Activated gamma-delta T cell (primary cell): ENCODE data around the gene BTF3.

Source experiments
- DNase-seq: peaks from one replicate; lab custom pipeline; 2025; lab: John Stamatoyannopoulos, UW

The BTF3 gene

DNA sequence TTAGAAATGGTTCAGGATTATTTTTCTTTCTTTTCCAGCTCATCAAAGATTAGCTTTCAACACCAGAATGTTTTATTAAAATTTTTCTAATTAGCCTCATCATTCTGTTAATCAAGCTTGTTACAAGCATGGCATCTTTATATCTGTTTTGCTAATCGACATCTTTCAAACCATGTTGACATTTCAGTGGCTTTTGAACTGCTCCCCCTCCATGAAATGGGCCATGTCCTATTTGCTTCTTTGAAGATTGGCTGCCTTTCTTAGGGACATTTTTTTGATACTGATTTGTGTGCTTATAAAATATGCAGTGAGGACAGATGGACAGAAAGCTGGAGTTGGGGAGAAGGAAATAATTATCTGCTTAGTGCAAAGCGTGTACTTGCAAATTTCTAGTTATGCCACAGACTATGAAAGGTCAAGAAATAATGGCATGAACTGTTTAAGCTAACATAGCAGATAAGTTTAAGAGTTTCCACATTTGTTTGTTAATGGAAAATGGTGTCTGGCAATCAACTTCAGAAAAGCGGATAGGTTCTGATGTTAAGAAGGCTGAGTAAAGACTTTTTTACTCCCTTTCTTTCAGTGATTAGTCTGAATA, 27.5 kb downstream of the BTF3 start:
- no peak for DNase-seq

DNA sequence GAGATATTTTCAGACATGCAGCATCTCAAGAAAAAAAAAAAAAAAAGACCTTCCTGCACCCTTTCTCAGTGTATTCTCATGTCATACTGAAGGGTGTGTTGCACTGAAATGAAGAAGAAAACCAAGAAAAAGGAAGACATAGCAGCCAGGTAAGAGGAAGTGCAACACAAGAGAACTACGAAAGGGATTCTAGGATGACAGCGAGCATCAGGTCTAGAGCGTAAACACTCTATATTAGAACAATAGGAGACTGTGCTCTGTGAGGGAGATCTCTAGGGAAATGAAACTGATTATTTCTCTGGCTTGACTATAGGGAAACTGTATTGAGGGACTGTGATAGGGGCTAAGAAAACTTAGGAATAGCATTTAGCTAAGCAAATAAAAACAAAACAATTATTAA, 30.0 kb downstream of the BTF3 start:
- DNase-seq = no peak

DNA sequence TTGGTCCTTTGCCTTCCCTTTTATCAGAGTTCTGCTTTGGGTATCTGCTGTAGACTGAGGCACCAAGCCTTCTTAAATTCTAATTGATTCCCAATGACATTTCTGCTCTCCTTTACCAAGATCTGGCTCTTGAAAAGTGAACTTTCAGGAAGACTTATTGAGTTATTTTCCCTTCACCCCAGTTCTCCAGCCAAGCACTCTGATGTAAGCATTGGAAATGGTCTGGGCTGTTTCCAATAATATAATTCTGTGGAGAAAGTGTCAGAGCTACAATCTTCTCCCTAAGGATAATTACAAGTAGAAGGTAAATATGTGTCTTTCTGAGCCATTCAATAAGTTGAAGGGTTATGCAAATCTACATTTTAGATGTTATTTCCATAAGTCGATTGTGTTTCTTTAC, 30.8 kb downstream of the BTF3 start:
- no peak for DNase-seq

DNA sequence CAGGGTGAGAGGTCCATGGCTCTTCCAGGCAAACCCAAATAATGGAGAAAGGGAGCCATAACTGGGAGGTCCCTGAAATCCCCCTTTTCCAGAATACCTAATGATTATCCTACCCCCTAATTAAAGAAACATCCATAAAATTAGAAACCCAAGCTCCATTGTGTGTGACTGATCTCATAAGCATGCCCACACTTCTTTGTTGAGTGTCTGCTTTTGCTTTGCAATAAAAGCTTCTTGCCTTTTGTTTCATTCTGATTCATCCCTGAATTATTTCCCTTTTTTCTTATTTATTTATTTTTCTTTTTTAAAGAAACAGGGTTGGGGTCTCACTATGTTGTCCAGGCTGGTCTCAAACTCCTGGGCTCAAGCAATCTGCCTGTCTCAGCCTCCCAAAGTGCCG, 33.1 kb downstream of the BTF3 start:
- DNase-seq = no peak

DNA sequence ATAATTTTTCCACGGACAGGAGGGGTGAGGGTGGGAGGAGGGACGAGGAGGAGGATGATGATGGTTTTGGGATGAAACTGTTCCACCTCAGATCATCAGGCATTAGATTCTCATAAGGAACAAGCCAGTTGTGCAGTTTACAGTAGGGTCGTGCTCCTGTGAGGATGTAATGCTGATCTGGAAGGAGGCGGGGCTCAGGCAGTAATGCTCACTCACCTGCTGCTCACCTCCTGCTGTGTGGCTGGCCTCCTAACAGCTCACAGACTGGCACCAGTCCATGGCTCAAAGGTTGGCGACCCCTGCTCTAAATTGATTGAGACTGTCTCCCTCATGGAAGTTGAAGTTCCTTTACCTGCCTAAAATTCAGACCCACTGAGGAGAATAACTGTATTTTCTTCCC, 34.0 kb downstream of the BTF3 start:
- no peak for DNase-seq

DNA sequence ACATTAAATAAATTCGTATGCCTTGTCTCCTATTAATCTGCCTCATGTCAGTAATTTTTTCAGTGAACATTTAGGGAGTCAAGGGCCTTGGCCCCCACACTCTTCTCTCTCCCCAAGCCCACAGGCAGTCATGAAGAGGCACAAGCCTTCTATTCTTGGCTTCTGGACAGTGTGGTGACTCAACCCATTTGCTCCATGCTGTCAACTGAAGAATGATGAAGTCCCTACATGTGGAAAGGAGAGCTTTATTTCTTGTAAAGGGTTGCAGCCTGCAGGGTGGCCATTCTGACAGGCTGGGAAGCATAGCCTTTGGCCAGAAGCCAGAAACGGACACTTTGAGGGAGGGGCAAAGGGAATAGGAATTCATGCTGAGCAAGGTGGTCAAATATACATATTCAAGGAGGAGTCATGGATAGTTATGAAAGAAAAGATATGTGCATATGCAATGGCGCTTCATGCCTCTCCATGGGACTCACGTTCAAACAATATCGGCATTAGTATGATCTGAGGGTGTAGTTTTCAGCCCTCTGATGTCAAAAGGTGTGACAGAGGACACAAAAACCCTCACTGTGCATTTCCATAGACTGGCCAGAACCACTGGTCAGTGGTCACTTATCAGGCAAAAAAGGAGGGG, 35.9 kb downstream of the BTF3 start:
- no peak for DNase-seq

DNA sequence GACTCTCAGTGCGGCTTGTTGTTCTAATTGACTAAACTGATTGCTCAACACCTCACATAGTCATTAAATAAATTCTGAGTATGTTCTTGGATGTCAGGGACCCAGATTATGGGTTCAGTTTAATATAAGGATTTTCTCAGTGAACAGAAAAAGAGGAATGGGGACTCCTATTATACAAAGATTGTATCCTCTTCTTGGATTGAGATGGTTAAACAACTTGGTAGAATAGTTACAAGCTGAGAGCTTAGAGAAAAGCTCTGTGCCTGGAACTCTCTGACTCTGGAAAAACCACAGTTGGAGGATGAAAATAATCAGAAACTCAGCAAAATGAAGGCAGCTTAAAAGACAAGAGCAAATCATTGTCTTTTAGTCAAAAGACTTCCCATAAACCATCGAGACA, 36.7 kb downstream of the BTF3 start:
- DNase-seq = no peak

DNA sequence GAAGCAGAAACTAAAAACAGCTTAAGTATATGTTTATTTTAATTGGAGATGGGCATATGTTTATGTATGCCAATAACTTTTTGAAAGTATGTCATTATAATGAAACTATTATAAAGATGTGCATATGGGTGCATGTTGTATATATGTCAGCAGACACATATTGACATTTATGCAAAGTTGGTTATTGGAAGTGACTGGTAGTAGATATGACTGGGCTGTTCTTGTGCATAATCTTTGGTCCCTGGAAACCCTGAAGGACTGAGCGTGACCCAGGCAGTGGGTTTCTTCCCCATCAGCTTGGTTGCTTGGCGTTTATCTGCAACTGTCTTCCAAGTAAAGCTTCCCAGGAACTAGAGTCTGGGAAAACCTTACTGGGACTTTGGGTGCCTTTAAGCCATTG, 41.5 kb downstream of the BTF3 start:
- no peak for DNase-seq

DNA sequence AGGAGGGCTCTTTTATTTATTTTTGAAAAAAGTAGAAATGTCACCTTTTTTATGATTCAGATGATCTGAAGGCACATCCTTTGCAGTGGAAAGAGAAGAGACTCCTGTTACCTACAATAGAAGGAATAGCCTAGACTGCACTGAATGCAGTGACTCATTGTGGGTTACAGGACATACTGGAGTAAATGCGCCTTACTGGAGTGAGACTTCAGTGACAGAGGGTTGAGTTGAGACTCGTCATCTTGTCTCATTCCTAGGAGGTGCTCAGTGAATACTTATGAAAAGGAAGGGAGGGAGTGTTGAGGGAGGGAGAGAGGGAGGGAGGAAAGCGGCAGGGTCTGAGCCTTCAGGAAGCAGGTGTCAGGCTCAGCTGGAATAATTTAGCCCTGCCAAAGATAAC, 42.0 kb downstream of the BTF3 start:
- DNase-seq = no peak

DNA sequence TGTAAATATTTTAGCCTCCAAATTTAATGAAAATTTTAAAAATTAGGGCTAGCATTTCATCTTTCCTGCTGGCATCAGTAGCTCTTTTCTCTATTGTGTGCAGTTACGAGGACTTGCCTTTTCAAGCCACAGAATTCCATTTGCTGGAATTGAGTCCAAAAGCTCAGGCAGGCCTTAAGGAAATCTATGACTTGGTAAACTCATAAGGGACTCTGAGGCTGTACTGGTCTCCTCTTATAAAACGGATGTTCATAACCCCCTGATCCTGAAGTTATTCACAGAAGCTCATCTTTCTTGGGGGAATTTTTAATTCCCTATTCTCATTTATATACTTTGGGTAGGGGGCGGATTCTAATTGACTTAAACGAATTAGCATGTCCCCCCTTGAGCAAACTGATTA, 43.8 kb downstream of the BTF3 start:
- DNase-seq = no peak

DNA sequence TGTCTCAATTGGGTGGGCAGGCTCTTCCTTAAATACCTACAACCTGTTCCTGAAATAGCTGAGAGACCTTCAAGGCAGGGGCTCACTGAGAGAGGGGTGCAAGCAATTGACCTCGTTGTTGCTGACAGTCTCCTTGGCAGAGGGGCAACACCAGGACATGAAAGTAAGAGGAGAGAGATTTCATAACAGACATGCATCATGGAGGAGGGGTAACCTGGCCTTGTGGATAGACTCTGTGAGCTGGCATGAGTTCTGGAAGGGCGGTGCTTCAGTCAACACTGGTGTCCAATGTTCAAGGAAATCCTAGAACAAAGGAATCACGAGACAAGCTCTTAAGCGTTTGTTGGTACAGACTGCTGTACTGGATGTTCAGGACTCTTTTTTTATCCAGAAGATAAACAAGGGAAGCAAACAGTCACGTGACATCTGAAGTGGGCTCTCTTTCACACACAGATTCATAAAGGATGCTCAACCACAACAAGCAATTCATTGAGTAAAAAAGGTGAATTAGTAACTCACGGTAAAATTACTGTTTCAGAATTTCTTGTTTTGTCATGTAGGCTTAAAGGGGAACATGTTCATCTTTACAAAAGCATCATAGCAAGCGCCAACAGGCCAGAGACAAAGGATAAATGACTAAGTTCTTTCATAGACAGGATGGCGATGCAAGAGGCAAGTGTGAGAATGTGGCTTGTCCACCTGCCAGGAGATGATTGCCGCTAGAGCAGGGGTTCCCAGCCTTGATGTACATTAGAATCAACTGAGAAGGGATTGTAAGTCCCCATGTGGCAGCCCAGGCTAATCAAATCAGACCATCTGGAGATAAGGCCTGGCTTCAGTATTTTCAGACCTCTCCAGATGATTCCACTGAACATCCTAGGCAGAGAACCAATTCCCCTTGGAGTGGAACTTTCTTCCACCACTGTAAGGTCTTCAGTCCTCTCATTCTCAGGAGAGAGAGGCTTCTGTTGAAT, 46.5 kb downstream of the BTF3 start:
- DNase-seq = no peak

DNA sequence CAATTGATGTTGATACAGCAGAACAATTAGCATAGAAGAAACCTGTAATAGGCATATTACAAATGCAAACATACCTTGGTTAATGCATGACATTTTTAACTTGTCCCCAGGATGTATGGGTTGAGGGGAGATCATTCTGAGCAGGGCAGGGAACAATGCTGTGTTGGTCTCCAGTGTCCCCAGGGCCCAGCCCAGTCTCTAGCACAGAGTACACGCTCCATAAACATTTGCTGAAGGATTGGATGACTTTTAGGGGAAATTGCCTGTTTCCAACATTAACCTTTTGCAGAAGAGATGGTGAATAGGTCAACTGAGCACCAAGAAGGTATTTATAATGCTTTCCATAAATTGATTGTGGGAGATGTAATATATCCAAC, 47.1 kb downstream of the BTF3 start:
- no peak for DNase-seq

DNA sequence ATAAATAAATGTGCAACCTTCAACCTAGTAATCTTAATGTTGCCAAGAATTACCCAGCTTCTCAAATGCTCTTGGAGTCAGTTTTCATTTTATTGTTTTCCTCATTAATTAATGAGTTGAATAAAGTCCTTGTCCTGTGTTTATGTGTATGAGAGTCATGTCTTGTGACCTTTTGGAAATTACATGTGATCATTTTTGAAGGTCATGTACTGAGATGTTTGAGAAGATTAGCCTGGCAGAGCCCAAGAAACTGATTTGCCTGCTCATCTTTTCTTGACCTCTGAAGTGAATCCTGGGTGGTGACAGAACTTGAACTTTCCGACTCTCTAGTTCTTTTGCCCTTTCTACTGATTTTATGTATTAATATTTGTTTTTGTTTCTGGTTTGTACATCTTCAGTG, 51.8 kb downstream of the BTF3 start:
- DNase-seq = no peak

DNA sequence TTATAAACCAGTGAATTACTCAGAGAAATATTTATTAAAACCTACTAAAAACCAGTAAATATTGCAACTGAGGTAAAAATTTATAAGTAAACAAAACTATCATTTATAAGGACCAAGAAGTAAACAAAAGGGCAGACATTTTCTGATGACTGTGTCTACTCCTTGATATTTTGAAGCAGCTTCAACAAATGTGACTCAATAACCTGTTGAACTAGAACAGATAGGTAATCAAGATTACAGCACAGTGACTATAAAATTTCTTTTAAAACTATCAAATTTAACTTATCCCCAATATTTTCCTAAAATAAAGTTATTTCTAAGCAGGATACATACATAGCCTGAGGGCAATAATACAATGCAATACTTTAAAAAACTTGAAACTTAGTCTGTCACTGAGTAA, 54.4 kb downstream of the BTF3 start:
- no peak for DNase-seq
